ENCODE results near the gene UMODL1. TPM values are rescaled to one million over a fixed set of nuclear protein-coding genes. Genes with fewer than 3 reads are reported as not detected.

The UMODL1 gene
- polyA plus RNA-seq, 2 donors: 0.12 to 0.18 TPM

DNA sequence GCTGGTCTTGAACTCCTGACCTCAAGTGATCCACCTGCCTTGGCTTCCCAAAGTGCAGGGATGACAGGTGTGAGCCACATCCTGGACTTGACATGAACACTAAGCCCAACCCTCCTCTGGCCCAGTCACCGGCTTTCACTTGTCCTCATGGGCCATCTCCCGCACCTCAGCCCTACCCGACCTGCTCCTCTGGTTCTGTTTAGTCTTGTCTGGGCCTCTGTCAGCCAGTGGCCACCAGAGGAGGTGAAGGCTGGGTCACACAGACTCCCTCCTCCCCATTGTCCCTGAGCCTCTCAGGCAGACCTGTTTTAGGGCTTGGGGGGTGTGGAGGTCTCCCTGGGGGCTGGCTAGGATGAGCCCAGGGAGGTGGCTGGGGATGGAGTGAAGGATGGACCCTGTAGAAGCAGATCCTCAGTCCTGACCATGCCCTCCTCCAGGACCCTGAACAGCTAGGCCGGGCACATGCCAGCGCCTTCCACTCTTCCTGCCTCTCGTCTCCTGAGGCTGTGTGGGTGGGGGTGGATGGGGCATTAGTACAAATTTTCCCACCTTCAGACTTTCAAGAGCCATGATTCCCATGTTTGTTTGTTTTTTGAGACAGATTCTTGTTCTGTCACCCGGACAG lies 26.1 kb upstream of the UMODL1 start:
- Histone ChIP-seq H3K27me3 (ENCODE audit: control insufficient read depth in 1 of 2, insufficient read depth in 2 of 2, low read length in 2 of 2) (no peaks in the 10 kb centered on the region), H3K4me1 (ENCODE audit: control insufficient read depth in 2 of 2, insufficient read depth in 2 of 2, low read length in 1 of 2) (peaks cover 0 to 11% of the 10 kb centered on the region in 2 donors), H3K36me3 (ENCODE audit: control insufficient read depth in 2 of 2, insufficient read depth in 2 of 2, low read length in 1 of 2) (no peaks in the 10 kb centered on the region), H3K9me3 (ENCODE audit: control insufficient read depth in 2 of 2, insufficient read depth in 1 of 2, low read depth in 1 of 2, low read length in 1 of 2) (no peaks in the 10 kb centered on the region), H3K4me3 (ENCODE audit: low read depth in 1 of 2, low read length in 2 of 2) (no peak overlapping the region), H3K27ac (ENCODE audit: low read depth in 2 of 2, low read length in 1 of 2) (peak overlapping the region in 1 of 2 donors; percentile 1)
- 78 to 82% methylated on average over 7 of the region's 7 CpGs for WGBS, 2 donors

DNA sequence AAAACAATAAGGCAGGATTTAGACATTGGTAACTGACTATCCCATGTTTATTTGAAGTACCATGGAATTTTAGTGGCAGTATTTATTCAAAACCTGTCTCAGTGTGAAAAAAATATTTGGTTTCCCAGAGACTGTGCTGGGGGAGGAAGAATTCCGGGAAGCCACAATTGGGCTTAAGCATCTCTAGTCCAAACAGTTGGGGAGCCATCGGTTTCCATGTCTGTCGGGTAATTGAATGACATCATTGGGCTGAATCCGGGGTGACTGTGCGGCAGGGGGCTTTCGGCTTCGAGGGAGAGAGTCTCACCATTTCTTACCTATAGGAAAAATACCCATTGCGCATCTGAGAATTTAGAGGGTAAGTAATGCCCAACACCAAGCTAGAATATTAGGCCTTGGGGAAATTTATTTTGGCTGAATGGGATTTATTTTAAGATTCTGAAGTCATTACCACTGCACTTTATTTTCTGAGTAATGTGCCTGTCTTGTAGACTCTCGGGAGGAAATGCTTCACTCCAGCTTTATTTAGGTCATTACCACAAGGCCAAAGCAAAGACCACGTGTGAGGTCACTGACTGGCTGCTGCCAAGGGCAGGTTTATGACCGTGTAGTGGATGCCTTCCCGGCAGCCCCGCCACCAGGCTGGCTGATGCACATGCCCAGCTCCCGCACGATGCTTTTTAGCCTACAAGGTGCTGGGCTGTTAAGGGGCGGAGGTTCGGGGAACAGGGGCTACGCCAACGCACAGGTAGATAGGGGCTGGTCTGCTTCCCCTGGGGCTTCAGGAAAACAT lies 23.1 kb upstream of the UMODL1 start:
- H3K4me1 ChIP-seq (ENCODE audit: control insufficient read depth in 2 of 2, insufficient read depth in 2 of 2, low read length in 1 of 2): no peaks in the 10 kb centered on the region
- WGBS, 2 donors: 73 to 74% methylated on average over 19 of the region's 19 CpGs
- H3K27me3 ChIP-seq (ENCODE audit: control insufficient read depth in 1 of 2, insufficient read depth in 2 of 2, low read length in 2 of 2): no peaks in the 10 kb centered on the region
- no peak overlapping the region for H3K27ac ChIP-seq (ENCODE audit: low read depth in 2 of 2, low read length in 1 of 2)
- no peak overlapping the region for H3K4me3 ChIP-seq (ENCODE audit: low read depth in 1 of 2, low read length in 2 of 2)
- no peaks in the 10 kb centered on the region for H3K9me3 ChIP-seq (ENCODE audit: control insufficient read depth in 2 of 2, insufficient read depth in 1 of 2, low read depth in 1 of 2, low read length in 1 of 2)
- no peaks in the 10 kb centered on the region for H3K36me3 ChIP-seq (ENCODE audit: control insufficient read depth in 2 of 2, insufficient read depth in 2 of 2, low read length in 1 of 2)

DNA sequence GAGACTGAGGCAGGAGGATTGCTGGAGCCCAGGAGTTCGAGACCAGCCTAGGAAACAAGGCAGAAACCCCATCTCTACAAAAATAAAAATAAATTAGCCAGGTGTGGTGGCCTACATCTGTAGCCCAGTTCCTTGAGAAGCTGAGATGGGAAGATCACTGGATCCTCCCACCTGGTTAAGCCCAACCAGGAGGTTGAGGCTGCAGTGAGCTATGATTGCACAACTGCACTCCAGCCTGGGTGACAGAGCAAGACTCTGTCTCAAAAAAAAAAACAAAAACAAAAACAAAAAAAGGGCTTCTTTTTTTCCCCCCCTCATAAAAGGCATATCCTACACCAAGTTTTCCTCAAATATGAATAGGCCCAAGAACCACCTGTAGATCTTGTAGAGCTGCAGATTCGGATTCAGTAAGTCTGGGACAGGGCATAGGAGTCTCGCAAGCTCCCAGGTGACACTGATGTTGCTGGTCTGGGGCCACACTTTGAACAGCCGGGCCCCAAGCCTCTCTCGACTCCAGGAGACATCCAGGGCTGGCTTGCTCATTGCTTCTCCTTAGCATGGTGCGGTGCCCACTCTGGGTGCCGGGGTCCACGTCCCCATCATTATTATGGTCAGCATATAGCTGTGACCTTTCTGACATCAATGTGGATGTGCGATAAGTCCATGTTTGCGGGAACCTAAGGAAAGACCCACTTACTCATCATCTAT lies 22.1 kb upstream of the UMODL1 start:
- 96 to 97% methylated on average over 10 of the region's 10 CpGs for WGBS, 2 donors

DNA sequence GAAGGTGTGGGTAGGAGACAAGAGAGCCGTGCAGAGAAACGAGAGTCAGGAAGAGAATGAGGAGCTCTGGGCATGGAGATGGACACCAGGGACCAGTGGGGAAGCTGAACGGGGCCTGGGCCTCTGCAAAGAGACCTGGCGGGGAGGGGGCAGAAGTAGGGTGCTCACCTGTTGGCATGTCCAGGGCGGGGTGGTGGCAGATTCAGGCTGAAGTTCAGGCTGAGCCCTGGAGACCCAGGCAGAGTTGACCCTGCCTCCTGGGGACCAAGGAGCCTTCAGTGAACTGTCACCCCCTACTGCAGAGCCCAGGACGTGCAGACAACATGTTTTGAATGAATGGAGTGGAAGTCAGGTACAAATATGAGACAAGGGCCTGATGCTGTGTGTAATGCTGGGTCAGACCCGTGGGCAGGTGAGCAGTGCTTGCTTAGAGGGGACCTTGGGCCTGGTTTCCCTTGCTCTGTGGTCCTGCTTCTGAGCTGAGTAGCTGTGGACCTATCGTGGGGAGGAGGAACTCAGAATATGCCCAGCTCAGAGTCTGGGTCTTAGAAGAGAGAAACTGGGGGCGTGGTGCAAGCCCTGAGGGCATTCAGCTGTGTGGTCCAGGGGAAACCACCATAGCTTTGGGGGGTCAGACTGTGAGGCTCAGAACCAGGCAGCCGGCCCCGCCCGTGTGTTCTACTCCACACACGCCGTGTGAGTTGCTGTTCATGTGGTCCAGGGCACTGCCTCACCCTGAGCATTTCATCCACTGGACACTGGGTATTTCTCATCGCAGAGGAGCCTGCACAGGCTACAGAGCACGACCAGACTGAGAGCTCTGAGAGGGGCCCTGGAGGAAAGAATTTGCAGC lies 21.3 kb upstream of the UMODL1 start:
- no peaks in the 10 kb centered on the region for H3K4me1 ChIP-seq (ENCODE audit: control insufficient read depth in 2 of 2, insufficient read depth in 2 of 2, low read length in 1 of 2)
- H3K27ac ChIP-seq (ENCODE audit: low read depth in 2 of 2, low read length in 1 of 2): no peak overlapping the region
- no peak overlapping the region for H3K4me3 ChIP-seq (ENCODE audit: low read depth in 1 of 2, low read length in 2 of 2)
- H3K36me3 ChIP-seq (ENCODE audit: control insufficient read depth in 2 of 2, insufficient read depth in 2 of 2, low read length in 1 of 2): no peaks in the 10 kb centered on the region
- H3K9me3 ChIP-seq (ENCODE audit: control insufficient read depth in 2 of 2, insufficient read depth in 1 of 2, low read depth in 1 of 2, low read length in 1 of 2): no peaks in the 10 kb centered on the region
- H3K27me3 ChIP-seq (ENCODE audit: control insufficient read depth in 1 of 2, insufficient read depth in 2 of 2, low read length in 2 of 2): no peaks in the 10 kb centered on the region
- WGBS, 2 donors: 86% methylated on average over 16 of the region's 16 CpGs

More for the DNA sequence above, 22.1 kb upstream of the UMODL1 start:
- H3K27me3 ChIP-seq (ENCODE audit: control insufficient read depth in 1 of 2, insufficient read depth in 2 of 2, low read length in 2 of 2): no peaks in the 10 kb centered on the region
- no peaks in the 10 kb centered on the region for H3K36me3 ChIP-seq (ENCODE audit: control insufficient read depth in 2 of 2, insufficient read depth in 2 of 2, low read length in 1 of 2)
- H3K4me1 ChIP-seq (ENCODE audit: control insufficient read depth in 2 of 2, insufficient read depth in 2 of 2, low read length in 1 of 2): no peaks in the 10 kb centered on the region
- H3K27ac ChIP-seq (ENCODE audit: low read depth in 2 of 2, low read length in 1 of 2): no peak overlapping the region
- H3K9me3 ChIP-seq (ENCODE audit: control insufficient read depth in 2 of 2, insufficient read depth in 1 of 2, low read depth in 1 of 2, low read length in 1 of 2): no peaks in the 10 kb centered on the region
- H3K4me3 ChIP-seq (ENCODE audit: low read depth in 1 of 2, low read length in 2 of 2): no peak overlapping the region

DNA sequence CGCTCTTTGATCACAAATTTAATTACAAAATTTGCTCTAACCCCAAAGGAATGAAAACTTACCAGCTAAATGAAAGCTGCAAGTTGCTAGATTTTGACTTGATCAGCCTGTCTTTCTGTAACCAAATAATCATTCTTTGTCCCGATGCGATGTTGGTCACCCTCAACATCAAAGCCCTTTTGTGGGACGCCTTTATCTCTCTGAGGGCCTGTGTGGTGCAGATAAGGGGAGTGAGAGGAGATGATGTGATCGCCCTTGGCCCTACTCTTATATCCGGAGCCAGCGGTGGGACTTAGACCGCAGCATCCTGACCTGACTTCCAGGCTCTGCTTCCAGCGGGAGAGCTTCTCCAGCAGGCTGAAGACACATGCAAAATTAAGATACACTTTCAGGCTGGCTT lies 19.3 kb upstream of the UMODL1 start:
- H3K27ac ChIP-seq (ENCODE audit: low read depth in 2 of 2, low read length in 1 of 2): no peak overlapping the region
- no peaks in the 10 kb centered on the region for H3K36me3 ChIP-seq (ENCODE audit: control insufficient read depth in 2 of 2, insufficient read depth in 2 of 2, low read length in 1 of 2)
- no peaks in the 10 kb centered on the region for H3K9me3 ChIP-seq (ENCODE audit: control insufficient read depth in 2 of 2, insufficient read depth in 1 of 2, low read depth in 1 of 2, low read length in 1 of 2)
- H3K4me3 ChIP-seq (ENCODE audit: low read depth in 1 of 2, low read length in 2 of 2): no peak overlapping the region
- peaks cover 0 to 3% of the 10 kb centered on the region in 2 donors for H3K4me1 ChIP-seq (ENCODE audit: control insufficient read depth in 2 of 2, insufficient read depth in 2 of 2, low read length in 1 of 2)
- H3K27me3 ChIP-seq (ENCODE audit: control insufficient read depth in 1 of 2, insufficient read depth in 2 of 2, low read length in 2 of 2): no peaks in the 10 kb centered on the region
- WGBS, 2 donors: 63 to 72% methylated on average over 9 of the region's 9 CpGs

DNA sequence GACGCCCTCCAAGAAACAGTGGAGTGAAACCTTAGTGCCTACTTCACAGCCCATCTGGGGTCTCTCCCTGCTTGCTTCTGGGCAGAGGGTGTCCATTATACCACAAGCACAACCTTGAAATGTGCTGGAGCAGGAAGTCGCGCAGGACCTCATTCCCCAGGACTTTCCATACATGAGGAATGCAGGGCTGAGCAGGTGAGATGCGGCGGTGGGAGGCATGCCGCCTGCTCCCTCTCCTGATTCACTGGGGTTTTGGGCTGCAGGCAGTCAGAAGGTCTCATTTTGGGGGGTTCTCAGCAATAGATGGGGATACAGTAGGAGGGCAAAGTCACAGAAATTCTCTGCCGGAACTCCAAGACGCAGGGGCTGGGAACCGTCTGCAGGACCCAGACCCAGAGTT lies 15.7 kb upstream of the UMODL1 start:
- no peak overlapping the region for H3K4me3 ChIP-seq (ENCODE audit: low read depth in 1 of 2, low read length in 2 of 2)
- WGBS, 2 donors: 90 to 92% methylated on average over 9 of the region's 9 CpGs
- H3K27me3 ChIP-seq (ENCODE audit: control insufficient read depth in 1 of 2, insufficient read depth in 2 of 2, low read length in 2 of 2): no peaks in the 10 kb centered on the region
- H3K9me3 ChIP-seq (ENCODE audit: control insufficient read depth in 2 of 2, insufficient read depth in 1 of 2, low read depth in 1 of 2, low read length in 1 of 2): no peaks in the 10 kb centered on the region
- H3K27ac ChIP-seq (ENCODE audit: low read depth in 2 of 2, low read length in 1 of 2): no peak overlapping the region
- peaks cover 0 to 9% of the 10 kb centered on the region in 2 donors for H3K4me1 ChIP-seq (ENCODE audit: control insufficient read depth in 2 of 2, insufficient read depth in 2 of 2, low read length in 1 of 2)
- no peaks in the 10 kb centered on the region for H3K36me3 ChIP-seq (ENCODE audit: control insufficient read depth in 2 of 2, insufficient read depth in 2 of 2, low read length in 1 of 2)

DNA sequence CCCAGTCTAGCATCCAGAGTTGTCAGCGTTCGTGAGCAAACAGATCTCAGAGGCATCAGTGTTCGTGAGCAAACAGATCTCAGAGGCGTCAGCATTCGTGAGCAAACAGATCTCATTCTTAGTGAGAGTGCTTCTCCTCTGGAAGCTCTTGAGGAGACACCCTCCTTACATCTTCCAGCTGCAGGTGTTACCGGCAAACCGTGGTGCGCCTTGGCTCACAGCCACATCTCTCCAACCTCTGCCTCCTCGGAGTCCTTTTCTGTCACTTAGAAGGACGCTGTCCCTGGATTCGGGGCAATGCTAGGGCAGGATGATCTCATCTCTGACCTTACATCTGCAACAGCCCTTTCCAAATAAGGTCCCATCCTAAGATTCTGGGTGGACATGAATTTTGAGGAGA lies 14.6 kb upstream of the UMODL1 start:
- H3K4me1 ChIP-seq (ENCODE audit: control insufficient read depth in 2 of 2, insufficient read depth in 2 of 2, low read length in 1 of 2): peaks cover 0 to 9% of the 10 kb centered on the region in 2 donors
- H3K4me3 ChIP-seq (ENCODE audit: low read depth in 1 of 2, low read length in 2 of 2): no peak overlapping the region
- no peaks in the 10 kb centered on the region for H3K9me3 ChIP-seq (ENCODE audit: control insufficient read depth in 2 of 2, insufficient read depth in 1 of 2, low read depth in 1 of 2, low read length in 1 of 2)
- H3K27me3 ChIP-seq (ENCODE audit: control insufficient read depth in 1 of 2, insufficient read depth in 2 of 2, low read length in 2 of 2): no peaks in the 10 kb centered on the region
- H3K36me3 ChIP-seq (ENCODE audit: control insufficient read depth in 2 of 2, insufficient read depth in 2 of 2, low read length in 1 of 2): no peaks in the 10 kb centered on the region
- WGBS, 2 donors: 40 to 47% methylated on average over 11 of the region's 11 CpGs
- no peak overlapping the region for H3K27ac ChIP-seq (ENCODE audit: low read depth in 2 of 2, low read length in 1 of 2)

DNA sequence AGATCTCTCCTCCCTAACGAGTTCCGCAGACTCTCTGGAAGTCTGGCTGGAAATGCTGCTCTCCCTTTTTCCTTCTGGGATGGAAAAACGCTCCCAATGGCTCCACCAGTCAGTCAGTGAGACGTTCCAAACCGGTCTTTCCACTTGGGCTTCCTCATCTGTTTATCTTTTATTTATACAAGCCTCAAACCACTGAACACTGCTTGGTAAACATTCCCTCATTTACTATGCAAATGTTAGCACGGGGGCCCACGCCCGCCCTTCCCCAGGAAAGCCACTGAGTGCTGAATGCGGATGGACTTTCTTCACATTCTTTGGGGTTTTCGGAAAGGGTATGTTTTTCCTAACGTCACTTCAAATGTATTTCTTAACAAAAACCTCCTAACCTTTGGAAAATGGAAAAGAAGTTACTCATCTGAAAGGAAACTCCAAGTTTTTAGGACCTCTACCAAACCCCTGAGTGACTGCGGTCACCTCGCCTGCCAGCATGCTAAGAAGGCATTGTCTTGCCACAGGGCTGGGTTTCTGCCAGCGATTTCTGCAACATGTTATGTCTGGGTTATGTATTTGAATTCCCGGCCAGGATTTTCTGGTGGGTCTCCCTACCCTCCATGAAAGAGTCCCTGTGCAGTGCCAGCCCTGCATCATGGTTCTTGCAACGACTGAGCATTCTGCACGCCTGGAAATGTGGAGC lies 14.0 kb upstream of the UMODL1 start:
- WGBS, 2 donors: 30 to 32% methylated on average over 17 of the region's 17 CpGs
- H3K27ac ChIP-seq (ENCODE audit: low read depth in 2 of 2, low read length in 1 of 2): peak overlapping the region in 1 of 2 donors; percentile 22
- H3K4me1 ChIP-seq (ENCODE audit: control insufficient read depth in 2 of 2, insufficient read depth in 2 of 2, low read length in 1 of 2): peaks cover 0 to 9% of the 10 kb centered on the region in 2 donors
- no peak overlapping the region for H3K4me3 ChIP-seq (ENCODE audit: low read depth in 1 of 2, low read length in 2 of 2)
- H3K27me3 ChIP-seq (ENCODE audit: control insufficient read depth in 1 of 2, insufficient read depth in 2 of 2, low read length in 2 of 2): no peaks in the 10 kb centered on the region
- no peaks in the 10 kb centered on the region for H3K36me3 ChIP-seq (ENCODE audit: control insufficient read depth in 2 of 2, insufficient read depth in 2 of 2, low read length in 1 of 2)
- H3K9me3 ChIP-seq (ENCODE audit: control insufficient read depth in 2 of 2, insufficient read depth in 1 of 2, low read depth in 1 of 2, low read length in 1 of 2): no peaks in the 10 kb centered on the region

All from esophagus (tissue), 2 donors.